ENCODE data around the gene PTBP2.

Gene PTBP2

DNA sequence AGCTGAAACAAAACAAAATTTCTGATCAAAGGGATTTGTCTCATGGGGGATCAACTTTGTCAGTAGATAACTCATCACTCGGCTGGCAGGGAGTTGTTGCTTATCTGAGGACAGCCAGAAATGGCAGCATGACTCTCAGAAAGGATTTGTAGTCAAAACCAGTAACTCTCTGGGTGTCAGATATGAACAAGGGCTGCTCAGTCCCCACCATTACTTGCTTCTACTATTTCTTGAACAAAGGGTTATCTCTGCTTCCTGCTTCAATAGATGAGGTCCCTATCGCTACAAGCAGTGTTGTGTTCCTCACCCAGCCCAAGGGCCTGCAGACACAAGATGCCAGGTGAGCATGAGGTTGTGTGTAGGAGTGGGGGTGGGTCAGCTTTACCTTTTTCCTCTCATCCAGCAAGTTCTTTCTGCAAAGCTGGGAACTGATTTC is 116.2 kb downstream of the PTBP2 start:
- no peaks in the 10 kb centered on the region for H3K9me3 ChIP-seq (ENCODE audit: control insufficient read depth, low read length)
- H3K27ac ChIP-seq (ENCODE audit: insufficient read depth, low read length, poor library complexity, severe bottlenecking) = no peak overlapping the region
- no peaks in the 10 kb centered on the region for H3K4me1 ChIP-seq (ENCODE audit: control insufficient read depth, insufficient read depth, low read length, poor library complexity, severe bottlenecking)
- DNase-seq = no peak
- no peaks in the 10 kb centered on the region for H3K36me3 ChIP-seq (ENCODE audit: control insufficient read depth, insufficient read depth, low read length)
- H3K27me3 ChIP-seq (replicated peaks; ENCODE audit: control insufficient read depth, insufficient read depth, low read length, poor library complexity, severe bottlenecking) = no peaks in the 10 kb centered on the region
- H3K4me3 ChIP-seq (ENCODE audit: insufficient read depth, low read depth, low read length, poor library complexity, severe bottlenecking) = no peak overlapping the region

DNA sequence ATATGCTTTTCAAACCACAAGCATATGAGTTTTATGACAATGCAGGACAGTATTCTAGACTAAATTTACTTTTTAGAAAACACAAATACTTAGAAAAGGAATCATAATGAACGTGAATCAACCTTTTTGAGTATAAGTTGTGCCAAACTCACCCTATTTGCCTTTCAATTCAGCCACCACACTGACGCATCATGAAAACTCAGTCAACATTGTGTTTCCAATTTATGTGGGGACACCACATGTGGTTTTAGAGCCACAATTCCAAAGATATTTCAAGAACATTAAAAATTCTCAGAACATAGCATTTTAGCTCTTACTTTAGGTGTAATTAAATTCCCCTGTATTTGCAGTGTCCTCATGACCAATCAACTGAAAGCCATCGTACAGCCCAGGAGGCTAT is 118.8 kb downstream of the PTBP2 start:
- Histone ChIP-seq H3K9me3 (ENCODE audit: control insufficient read depth, low read length) (no peaks in the 10 kb centered on the region), H3K36me3 (ENCODE audit: control insufficient read depth, insufficient read depth, low read length) (no peaks in the 10 kb centered on the region), H3K27me3 (replicated peaks; ENCODE audit: control insufficient read depth, insufficient read depth, low read length, poor library complexity, severe bottlenecking) (no peaks in the 10 kb centered on the region), H3K27ac (ENCODE audit: insufficient read depth, low read length, poor library complexity, severe bottlenecking) (no peak overlapping the region), H3K4me1 (ENCODE audit: control insufficient read depth, insufficient read depth, low read length, poor library complexity, severe bottlenecking) (no peaks in the 10 kb centered on the region), H3K4me3 (ENCODE audit: insufficient read depth, low read depth, low read length, poor library complexity, severe bottlenecking) (no peak overlapping the region)
- no peak for DNase-seq

DNA sequence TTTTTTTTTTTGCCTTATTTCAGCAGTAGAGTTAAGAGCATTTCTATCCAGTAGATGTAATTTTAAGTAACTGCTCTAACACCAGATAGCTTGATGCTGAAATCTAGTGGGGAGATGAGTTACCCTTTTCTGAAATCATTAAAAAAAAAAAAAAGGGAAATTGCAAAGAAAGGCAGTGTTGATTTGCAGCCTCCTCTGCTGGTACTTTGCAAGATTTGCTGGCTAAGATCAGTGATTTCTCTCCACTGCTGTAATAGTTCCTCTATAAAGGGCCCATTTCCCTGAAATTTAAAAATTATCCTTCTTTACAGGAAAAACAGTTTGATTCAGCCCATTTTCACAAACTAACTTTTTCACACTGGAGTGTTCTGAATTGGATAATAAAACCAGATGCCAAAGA is 120.6 kb downstream of the PTBP2 start:
- no peaks in the 10 kb centered on the region for H3K27me3 ChIP-seq (replicated peaks; ENCODE audit: control insufficient read depth, insufficient read depth, low read length, poor library complexity, severe bottlenecking)
- no peak overlapping the region for H3K4me3 ChIP-seq (ENCODE audit: insufficient read depth, low read depth, low read length, poor library complexity, severe bottlenecking)
- H3K27ac ChIP-seq (ENCODE audit: insufficient read depth, low read length, poor library complexity, severe bottlenecking) = no peak overlapping the region
- no peaks in the 10 kb centered on the region for H3K36me3 ChIP-seq (ENCODE audit: control insufficient read depth, insufficient read depth, low read length)
- no peaks in the 10 kb centered on the region for H3K4me1 ChIP-seq (ENCODE audit: control insufficient read depth, insufficient read depth, low read length, poor library complexity, severe bottlenecking)
- no peaks in the 10 kb centered on the region for H3K9me3 ChIP-seq (ENCODE audit: control insufficient read depth, low read length)
- no peak for DNase-seq

DNA sequence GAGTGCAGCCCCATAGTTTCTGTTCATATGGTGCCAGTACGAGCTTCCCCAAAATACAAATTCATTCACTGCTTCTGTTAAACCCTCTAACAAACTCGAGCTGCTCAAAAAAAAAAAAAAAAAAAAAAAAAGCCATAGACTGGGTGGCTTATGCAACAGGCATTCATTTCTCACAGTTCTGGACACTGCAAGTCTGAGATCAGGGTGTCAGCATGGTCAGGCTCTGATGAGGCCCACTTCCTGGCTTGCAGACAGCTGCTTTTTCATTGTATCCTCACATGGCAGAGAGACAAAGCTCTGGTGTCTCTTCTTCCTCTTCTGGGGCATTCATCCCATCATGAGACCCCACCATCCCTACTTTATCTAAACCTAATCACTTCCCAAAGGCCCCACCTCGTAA is 121.6 kb downstream of the PTBP2 start:
- DNase-seq = no peak
- H3K4me3 ChIP-seq (ENCODE audit: insufficient read depth, low read depth, low read length, poor library complexity, severe bottlenecking) = no peak overlapping the region

DNA sequence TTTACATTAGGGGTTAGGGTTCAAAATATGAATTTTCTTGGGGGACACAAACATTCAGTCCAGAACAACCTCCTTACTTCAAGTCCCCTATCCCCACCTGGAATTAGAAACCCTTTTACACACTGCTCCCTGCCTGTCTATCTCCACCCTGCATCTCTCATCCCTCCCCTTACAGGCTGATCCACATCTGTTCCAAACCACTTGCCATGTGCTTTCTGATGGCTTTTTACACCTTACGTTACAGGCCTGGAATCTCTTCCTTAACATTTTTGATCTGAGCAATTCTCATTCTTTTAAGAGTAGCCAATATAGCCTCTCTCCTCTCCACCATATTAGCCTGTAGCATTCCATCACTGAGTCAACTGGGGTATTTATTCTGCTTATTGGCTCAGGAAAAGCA is 122.0 kb downstream of the PTBP2 start:
- Histone ChIP-seq H3K9me3 (ENCODE audit: control insufficient read depth, low read length) (no peaks in the 10 kb centered on the region), H3K27me3 (replicated peaks; ENCODE audit: control insufficient read depth, insufficient read depth, low read length, poor library complexity, severe bottlenecking) (no peaks in the 10 kb centered on the region), H3K4me3 (ENCODE audit: insufficient read depth, low read depth, low read length, poor library complexity, severe bottlenecking) (no peak overlapping the region), H3K4me1 (ENCODE audit: control insufficient read depth, insufficient read depth, low read length, poor library complexity, severe bottlenecking) (no peaks in the 10 kb centered on the region), H3K27ac (ENCODE audit: insufficient read depth, low read length, poor library complexity, severe bottlenecking) (no peak overlapping the region), H3K36me3 (ENCODE audit: control insufficient read depth, insufficient read depth, low read length) (no peaks in the 10 kb centered on the region)
- no peak for DNase-seq

More for the DNA sequence above, 121.6 kb downstream of the PTBP2 start:
- Histone ChIP-seq H3K4me1 (ENCODE audit: control insufficient read depth, insufficient read depth, low read length, poor library complexity, severe bottlenecking) (no peaks in the 10 kb centered on the region), H3K27me3 (replicated peaks; ENCODE audit: control insufficient read depth, insufficient read depth, low read length, poor library complexity, severe bottlenecking) (no peaks in the 10 kb centered on the region), H3K36me3 (ENCODE audit: control insufficient read depth, insufficient read depth, low read length) (no peaks in the 10 kb centered on the region), H3K9me3 (ENCODE audit: control insufficient read depth, low read length) (no peaks in the 10 kb centered on the region), H3K27ac (ENCODE audit: insufficient read depth, low read length, poor library complexity, severe bottlenecking) (no peak overlapping the region)

DNA sequence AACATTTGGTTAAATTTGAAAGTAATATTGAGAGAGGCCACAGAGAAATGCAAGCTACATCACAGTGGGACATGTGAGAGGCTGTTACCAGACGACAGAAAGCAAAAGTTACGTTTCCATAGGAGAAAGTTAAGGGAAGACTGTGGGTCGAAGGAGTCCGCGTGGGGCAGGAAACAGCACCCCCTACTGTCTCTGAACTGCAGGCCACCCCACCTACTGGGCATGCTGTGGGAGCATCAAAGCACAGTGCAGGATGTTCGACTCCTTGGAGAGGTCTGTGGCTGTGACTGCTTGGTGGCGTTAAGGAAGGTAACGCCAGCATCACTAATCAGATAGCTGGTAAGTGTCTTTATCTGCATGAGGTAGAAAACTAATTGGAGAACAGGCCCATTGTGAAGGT is 123.9 kb downstream of the PTBP2 start:
- no peak for DNase-seq
- Histone ChIP-seq H3K9me3 (ENCODE audit: control insufficient read depth, low read length) (no peaks in the 10 kb centered on the region), H3K4me3 (ENCODE audit: insufficient read depth, low read depth, low read length, poor library complexity, severe bottlenecking) (no peak overlapping the region), H3K36me3 (ENCODE audit: control insufficient read depth, insufficient read depth, low read length) (no peaks in the 10 kb centered on the region), H3K27me3 (replicated peaks; ENCODE audit: control insufficient read depth, insufficient read depth, low read length, poor library complexity, severe bottlenecking) (no peaks in the 10 kb centered on the region), H3K4me1 (ENCODE audit: control insufficient read depth, insufficient read depth, low read length, poor library complexity, severe bottlenecking) (no peaks in the 10 kb centered on the region), H3K27ac (ENCODE audit: insufficient read depth, low read length, poor library complexity, severe bottlenecking) (no peak overlapping the region)

DNA sequence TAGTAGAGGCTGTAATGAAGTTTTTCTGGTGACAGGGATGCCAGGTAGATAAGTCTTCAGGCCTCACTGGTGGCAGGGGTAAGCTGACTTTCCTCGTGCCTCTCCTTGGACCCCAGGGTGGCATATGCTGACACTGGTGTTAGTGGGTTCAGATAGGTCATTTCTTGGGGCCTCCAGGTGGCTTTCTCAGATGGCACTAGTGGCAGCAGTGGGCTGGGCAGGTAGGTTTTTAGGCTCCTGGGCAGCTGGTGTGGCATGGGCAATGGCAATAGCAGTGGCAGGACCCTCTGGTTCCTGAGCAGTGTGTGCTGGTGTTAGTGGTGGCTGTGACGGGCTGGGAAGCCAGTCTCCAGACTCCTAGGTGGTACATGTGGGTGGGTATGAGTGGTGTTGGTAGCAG is 140.3 kb downstream of the PTBP2 start:
- DNase-seq = no peak
- Histone ChIP-seq H3K4me3 (ENCODE audit: insufficient read depth, low read depth, low read length, poor library complexity, severe bottlenecking) (no peak overlapping the region), H3K27ac (ENCODE audit: insufficient read depth, low read length, poor library complexity, severe bottlenecking) (no peak overlapping the region), H3K36me3 (ENCODE audit: control insufficient read depth, insufficient read depth, low read length) (no peaks in the 10 kb centered on the region), H3K4me1 (ENCODE audit: control insufficient read depth, insufficient read depth, low read length, poor library complexity, severe bottlenecking) (no peaks in the 10 kb centered on the region), H3K9me3 (ENCODE audit: control insufficient read depth, low read length) (no peaks in the 10 kb centered on the region), H3K27me3 (replicated peaks; ENCODE audit: control insufficient read depth, insufficient read depth, low read length, poor library complexity, severe bottlenecking) (no peaks in the 10 kb centered on the region)

DNA sequence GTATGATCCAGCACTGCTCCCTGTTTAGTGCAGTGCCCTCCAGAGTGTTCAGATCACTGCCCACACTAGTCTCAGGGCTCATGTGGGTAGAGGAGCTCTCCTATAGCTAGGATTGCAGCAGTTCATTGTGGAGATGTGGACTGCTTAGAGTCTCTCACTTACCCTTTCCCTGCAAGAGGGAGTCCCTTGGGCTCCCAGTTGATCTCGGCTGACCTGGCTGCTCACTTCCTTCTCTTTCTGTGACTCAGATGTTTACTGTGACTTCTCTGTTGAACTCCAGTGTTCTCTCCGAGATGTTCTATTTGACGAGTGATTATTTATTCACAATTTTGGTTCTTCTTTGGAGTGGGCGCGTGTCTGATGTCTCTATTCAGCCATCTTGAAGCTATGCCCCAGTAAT is 141.9 kb downstream of the PTBP2 start:
- Histone ChIP-seq H3K9me3 (ENCODE audit: control insufficient read depth, low read length) (no peaks in the 10 kb centered on the region), H3K4me1 (ENCODE audit: control insufficient read depth, insufficient read depth, low read length, poor library complexity, severe bottlenecking) (no peaks in the 10 kb centered on the region), H3K4me3 (ENCODE audit: insufficient read depth, low read depth, low read length, poor library complexity, severe bottlenecking) (no peak overlapping the region), H3K27me3 (replicated peaks; ENCODE audit: control insufficient read depth, insufficient read depth, low read length, poor library complexity, severe bottlenecking) (no peaks in the 10 kb centered on the region), H3K27ac (ENCODE audit: insufficient read depth, low read length, poor library complexity, severe bottlenecking) (no peak overlapping the region), H3K36me3 (ENCODE audit: control insufficient read depth, insufficient read depth, low read length) (no peaks in the 10 kb centered on the region)
- DNase-seq = no peak

Data from effector memory CD4-positive, alpha-beta T cell (primary cell).